Measurements from ENCODE around the gene DPF3. TPM values are rescaled to one million over a fixed set of nuclear protein-coding genes. Genes with fewer than 3 reads are reported as not detected.

DPF3 gene
- total RNA-seq, 4 donors from 2014 or later: under 0.01 to 2.7 (median 0.61) TPM; not detected in 1

DNA sequence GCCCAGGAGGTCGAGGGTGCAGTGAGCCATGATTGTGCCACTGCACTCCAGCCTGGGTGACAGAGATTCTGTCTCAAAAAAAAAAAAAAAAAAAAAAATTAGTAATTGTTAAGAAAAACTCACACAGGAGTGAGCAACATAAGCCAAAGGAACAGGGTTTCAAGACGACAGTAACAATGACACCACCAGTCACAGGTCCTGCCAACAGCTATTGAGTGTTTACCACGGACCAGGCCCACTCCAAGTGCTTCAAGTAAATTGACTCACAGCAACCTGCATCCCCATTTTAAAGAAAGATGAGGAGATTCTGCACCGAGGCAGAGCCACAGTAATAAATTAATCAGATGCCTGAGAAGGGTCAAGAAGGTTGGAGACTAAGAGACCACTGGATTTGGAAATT is 194.5 kb downstream of the DPF3 start:
- H3K27me3 ChIP-seq: peaks cover 0 to 9% (median 0%) of the 10 kb centered on the region in 4 donors
- intact Hi-C loops (cut with DNase I): no loop called here
- TF ChIP-seq POLR2A (IDR thresholded peaks at IDR 0.05) (no peak), CTCF (IDR thresholded peaks at IDR 0.05) (no peak)
- H3K4me3 ChIP-seq: no peak overlapping the region
- H3K27ac ChIP-seq: no peak overlapping the region
- no peaks in the 10 kb centered on the region for H3K9me3 ChIP-seq
- no peaks in the 10 kb centered on the region for H3K36me3 ChIP-seq
- 71 to 76% methylated on average over 4 of the region's 4 CpGs for WGBS, 2 donors
- H3K4me1 ChIP-seq: no peaks in the 10 kb centered on the region
- DNase-seq: no peak

DNA sequence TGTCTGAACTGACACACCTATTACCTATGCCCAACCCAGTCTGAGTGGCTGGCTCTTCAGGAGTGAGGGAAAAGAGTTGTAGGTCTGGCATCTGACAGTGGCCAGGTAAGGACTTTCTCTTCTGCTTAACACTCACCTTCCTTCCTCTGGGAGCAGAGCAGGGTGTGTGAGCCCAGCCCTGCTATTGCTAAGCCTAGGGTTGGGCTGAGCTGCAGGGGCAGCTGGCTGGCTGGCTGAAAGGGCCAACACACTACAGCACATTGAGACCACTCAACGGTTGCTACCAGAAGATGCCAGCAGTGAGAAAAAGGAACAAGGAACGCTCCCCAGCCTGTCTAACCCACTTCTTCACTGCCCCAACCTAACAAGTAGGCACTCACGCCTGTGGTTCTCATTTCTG is 201.2 kb downstream of the DPF3 start:
- Histone ChIP-seq H3K27ac (no peak overlapping the region), H3K36me3 (no peaks in the 10 kb centered on the region), H3K4me3 (no peak overlapping the region), H3K27me3 (no peaks in the 10 kb centered on the region), H3K4me1 (no peaks in the 10 kb centered on the region), H3K9me3 (no peaks in the 10 kb centered on the region)
- 41 to 80% methylated on average over 2 to 3 of the region's 3 CpGs for WGBS, 2 donors
- TF ChIP-seq CTCF (IDR thresholded peaks at IDR 0.05) (no peak), POLR2A (IDR thresholded peaks at IDR 0.05) (no peak)
- intact Hi-C loops (cut with DNase I): no loop called here
- DNase-seq: no peak

- no peaks in the 10 kb centered on the region for H3K4me1 ChIP-seq
- no peaks in the 10 kb centered on the region for H3K27me3 ChIP-seq
- no peaks in the 10 kb centered on the region for H3K9me3 ChIP-seq
- H3K36me3 ChIP-seq: no peaks in the 10 kb centered on the region
- H3K27ac ChIP-seq: no peak overlapping the region
- TF ChIP-seq POLR2A (IDR thresholded peaks at IDR 0.05) (no peak), CTCF (IDR thresholded peaks at IDR 0.05) (no peak)
- 92 to 93% methylated on average over 13 of the region's 14 CpGs for WGBS, 2 donors
- intact Hi-C loops (cut with DNase I): no loop called here
- no peak overlapping the region for H3K4me3 ChIP-seq
- no peak for DNase-seq
Measured at GRCh38 chr14:72690324-72690723, 203.6 kb downstream of the DPF3 start.

DNA sequence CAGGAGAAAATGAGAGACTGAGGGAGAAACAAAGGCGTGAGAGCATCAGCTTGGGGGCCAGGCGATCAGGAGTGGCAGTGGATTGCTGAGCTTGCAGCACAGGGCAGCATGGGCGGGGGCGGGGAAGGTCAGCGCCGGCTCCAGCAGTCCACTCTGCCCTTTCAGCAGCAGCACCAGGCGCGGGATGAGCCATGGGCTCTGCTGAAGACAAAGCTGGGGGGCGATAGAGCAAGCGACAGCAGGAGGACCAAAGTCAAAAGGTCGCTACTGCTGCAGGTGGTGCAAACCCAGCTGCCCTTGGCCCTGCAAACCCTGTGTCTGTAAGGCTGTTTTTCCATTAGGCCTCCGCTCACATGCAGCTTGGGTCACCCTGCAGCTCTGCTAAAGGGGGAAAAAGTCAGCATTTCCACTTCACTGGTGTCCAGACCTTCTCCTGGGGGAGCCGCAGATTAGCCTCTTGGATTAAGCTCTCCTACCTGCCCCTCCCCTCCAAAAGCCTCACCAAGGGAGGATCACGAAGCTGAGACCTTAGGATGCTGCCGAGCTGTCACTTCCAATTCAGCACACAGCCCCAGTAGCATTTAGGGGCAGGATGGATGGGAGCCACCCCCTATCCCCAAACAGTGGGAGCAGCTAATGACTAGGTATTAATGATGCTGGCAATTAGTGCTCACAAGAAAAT is 204.8 kb downstream of the DPF3 start:
- no peaks in the 10 kb centered on the region for H3K4me1 ChIP-seq
- H3K9me3 ChIP-seq: no peaks in the 10 kb centered on the region
- no peak overlapping the region for H3K27ac ChIP-seq
- intact Hi-C loops (cut with DNase I): no loop called here
- 74 to 77% methylated on average over 11 to 12 of the region's 15 CpGs for WGBS, 2 donors
- no peaks in the 10 kb centered on the region for H3K27me3 ChIP-seq
- no peak for DNase-seq
- H3K4me3 ChIP-seq: no peak overlapping the region
- no peak for TF ChIP-seq POLR2A (IDR thresholded peaks at IDR 0.05)
- TF ChIP-seq CTCF (IDR thresholded peaks at IDR 0.05): no peak
- H3K36me3 ChIP-seq: no peaks in the 10 kb centered on the region

DNA sequence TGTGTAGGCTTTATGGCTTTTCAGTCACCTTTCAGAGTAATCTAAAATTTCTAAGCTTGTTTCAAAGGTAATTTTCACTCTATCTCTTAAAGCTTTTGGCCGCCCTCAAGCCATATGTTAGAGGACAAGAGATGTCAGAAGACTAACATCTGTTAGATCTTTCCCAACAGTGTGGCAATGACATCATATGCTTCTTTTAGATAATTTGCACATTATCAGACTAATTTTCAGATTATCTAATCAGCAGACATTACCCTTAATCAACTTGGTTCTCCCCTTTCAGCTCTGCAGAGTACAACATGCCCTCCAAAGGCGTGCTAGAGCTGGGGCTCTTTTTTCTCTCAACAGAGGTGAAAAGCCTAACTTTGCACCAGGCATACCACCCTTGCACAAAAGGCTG is 207.1 kb downstream of the DPF3 start:
- Histone ChIP-seq H3K9me3 (no peaks in the 10 kb centered on the region), H3K27me3 (no peaks in the 10 kb centered on the region), H3K4me3 (no peak overlapping the region), H3K36me3 (no peaks in the 10 kb centered on the region), H3K4me1 (no peaks in the 10 kb centered on the region), H3K27ac (no peak overlapping the region)
- DNase-seq: no peak
- TF ChIP-seq CTCF (IDR thresholded peaks at IDR 0.05) (no peak), POLR2A (IDR thresholded peaks at IDR 0.05) (no peak)
- intact Hi-C loops (cut with DNase I): no loop called here
- WGBS, 2 donors: 90 to 94% methylated on average over 2 of the region's 2 CpGs

Data from esophagus squamous epithelium (tissue), 5 donors.